SK-N-SH treated with all-trans-retinoic acid at 6 μM for 48 hours (cell line): ENCODE data around the gene SLC5A4.

ENCODE experiments used
- RARB ChIP-seq: fragments of 250-450 bp; sonication (Bioruptor Pico); IDR thresholded peaks from 2 replicates; pipeline ENCODE4 v1.8.0; 2021; ENCODE audit warnings: mild to moderate bottlenecking, moderate library complexity
- ZNF70 ChIP-seq: fragments of 450-650 bp; formaldehyde crosslinking; IDR thresholded peaks from 2 replicates; pipeline ENCODE4 v1.5.0; 2020; ENCODE audit warnings: mild to moderate bottlenecking, moderate library complexity
- ZNF8 ChIP-seq: fragments of 450-650 bp; formaldehyde crosslinking; IDR thresholded peaks from 2 replicates; pipeline ENCODE4 v1.5.0; 2020; ENCODE audit warnings: mild to moderate bottlenecking, moderate library complexity
- TF ChIP-seq, protein P1 (sequence below): fragments of 250-450 bp; sonication (Bioruptor Pico); IDR thresholded peaks from 2 replicates; pipeline ENCODE4 v1.5.1; 2020; ENCODE audit warnings: low read depth, mild to moderate bottlenecking, moderate library complexity

DNA sequence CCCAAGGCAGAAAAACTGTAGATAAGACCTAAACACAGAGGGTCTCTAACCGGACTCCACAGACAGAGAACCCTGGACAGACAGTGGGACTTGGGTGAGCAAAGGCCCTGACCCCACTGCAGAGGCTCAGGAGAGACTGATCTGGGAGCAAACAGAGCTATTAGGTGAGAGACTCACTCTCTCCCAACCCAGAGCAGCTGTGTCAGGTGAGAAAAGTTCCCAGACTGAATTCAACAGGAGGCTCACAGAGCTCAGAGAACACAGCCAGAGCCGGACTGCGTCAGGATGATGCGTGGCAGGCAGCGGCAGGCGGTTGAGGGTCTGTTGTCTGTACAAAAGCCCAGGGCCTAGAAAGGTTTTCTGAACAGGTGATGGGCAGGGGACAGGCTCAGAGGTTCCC lies 55.8 kb downstream of the SLC5A4 start:
- no peak for TF ChIP-seq ZNF8 (CRISPR knock-in tag)
- no peak for TF ChIP-seq ZNF70 (CRISPR knock-in tag)
- no peak for TF ChIP-seq RARB (CRISPR knock-in tag)
- TF ChIP-seq, protein P1, sequence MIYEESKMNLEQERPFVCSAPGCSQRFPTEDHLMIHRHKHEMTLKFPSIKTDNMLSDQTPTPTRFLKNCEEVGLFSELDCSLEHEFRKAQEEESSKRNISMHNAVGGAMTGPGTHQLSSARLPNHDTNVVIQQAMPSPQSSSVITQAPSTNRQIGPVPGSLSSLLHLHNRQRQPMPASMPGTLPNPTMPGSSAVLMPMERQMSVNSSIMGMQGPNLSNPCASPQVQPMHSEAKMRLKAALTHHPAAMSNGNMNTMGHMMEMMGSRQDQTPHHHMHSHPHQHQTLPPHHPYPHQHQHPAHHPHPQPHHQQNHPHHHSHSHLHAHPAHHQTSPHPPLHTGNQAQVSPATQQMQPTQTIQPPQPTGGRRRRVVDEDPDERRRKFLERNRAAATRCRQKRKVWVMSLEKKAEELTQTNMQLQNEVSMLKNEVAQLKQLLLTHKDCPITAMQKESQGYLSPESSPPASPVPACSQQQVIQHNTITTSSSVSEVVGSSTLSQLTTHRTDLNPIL, result no peak
